HG03175 (cell line): ENCODE data around the gene ARL4A.

Source experiments
- ATAC-seq: cut with Tn5 transposase; IDR thresholded peaks from one replicate; pipeline ENCODE4 v1.9.1; 2021; ENCODE audit warnings: mild to moderate bottlenecking, moderate library complexity; ENCODE audit not compliant: unreplicated experiment

The ARL4A gene

GRCh38 chr7:12695965-12696364 lies 8.5 kb downstream of the ARL4A start:
- no peak for ATAC-seq

DNA sequence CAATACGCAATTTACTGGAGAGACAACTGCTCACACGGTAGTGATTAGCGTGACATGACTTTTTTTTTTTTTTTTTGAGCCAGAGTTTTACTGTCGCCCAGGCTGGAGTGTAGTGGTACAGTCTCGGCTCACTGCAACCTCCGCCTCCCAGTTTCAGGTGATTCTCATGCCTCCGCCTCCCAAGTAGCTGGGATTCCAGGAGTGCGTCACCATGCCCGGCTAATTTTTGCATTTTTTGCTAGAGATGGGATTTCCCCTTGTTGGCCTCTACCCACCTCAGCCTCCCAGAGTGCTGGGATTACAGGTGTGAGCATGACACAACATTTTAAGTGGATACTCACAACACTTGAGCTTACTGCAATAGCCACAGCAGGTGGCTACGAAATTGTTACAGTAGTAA lies 11.9 kb downstream of the ARL4A start:
- no peak for ATAC-seq

DNA sequence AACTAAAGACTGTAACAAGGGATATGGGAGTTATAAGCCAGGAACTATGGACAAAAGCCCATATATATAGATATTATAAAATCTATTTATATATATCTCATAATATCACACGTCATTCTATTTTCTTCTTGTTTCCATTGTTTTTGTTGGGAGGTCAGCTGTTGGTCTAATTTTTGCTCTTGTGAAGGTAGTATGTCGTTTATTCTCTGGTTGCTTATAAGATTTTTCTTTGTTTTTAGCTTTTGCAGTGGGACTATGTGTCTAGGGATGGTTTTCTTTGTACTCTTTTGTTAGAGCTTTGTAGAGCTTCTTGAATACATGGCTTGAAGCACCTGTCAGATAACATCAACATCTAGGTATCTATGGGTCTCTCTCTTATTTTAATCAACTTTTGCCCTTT lies 14.0 kb downstream of the ARL4A start:
- ATAC-seq = no peak

DNA sequence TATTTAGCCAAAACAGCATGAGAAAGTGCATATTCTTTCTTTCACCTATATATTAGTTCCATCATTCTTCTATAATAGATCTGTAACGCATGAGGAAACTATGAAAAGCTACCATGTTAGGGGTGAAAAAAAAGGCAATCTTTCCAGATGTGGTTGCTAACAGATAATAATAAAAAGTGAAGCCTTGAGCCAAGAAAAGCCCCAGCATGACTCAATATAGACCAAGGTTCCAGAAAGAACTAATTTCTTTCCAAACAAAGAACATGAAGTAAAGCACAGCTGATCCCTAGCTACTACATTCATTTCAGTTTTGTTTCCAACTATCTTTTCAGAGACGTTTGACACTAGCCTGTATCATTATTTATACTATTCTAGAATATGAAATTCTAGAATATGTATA lies 16.4 kb downstream of the ARL4A start:
- ATAC-seq = no peak

DNA sequence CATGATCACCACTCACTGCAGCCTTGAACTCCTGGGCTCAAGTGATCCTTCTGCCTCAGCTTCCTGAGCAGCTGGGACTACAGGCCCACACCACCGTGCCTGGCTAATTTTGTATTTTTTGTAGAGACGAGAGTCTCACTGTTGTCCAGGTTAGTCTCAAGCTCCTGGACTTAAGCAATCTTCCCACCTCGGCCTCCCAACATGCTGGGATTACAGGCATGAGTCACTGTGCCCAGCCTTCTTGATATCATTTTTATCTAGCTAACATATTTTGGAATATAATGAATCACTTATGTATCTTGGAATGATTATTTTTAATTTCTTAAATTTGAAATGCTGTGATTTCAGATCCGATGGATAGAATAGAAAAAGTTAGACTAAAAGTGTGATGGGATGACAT lies 18.4 kb downstream of the ARL4A start:
- no peak for ATAC-seq

GRCh38 chr7:12706900-12707536 lies 19.6 kb downstream of the ARL4A start:
- ATAC-seq = no peak

GRCh38 chr7:12708314-12708713 lies 20.9 kb downstream of the ARL4A start:
- ATAC-seq = no peak

GRCh38 chr7:12709726-12710502 lies 22.5 kb downstream of the ARL4A start:
- ATAC-seq = no peak

- ATAC-seq = no peak
These were observed 23.7 kb downstream of the ARL4A start for GRCh38 chr7:12711124-12711523.

DNA sequence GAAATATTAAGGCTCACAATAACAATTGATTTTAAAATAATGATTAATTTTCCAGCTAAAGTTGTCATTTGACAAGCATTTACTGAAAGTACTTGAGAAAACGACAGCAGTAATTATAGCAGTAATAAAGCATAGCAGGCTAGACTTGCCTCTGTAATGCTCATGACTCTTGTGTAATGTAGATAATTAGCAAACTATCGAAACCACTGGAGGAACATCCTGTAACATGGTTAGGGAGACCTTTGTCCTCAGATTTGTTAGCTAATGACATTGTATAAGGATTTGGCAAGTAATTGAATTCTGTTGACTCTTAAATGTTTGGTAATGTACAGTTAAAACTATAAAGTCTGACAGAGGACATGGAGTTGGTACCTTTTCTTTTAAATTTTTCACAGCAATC lies 24.8 kb downstream of the ARL4A start:
- no peak for ATAC-seq

GRCh38 chr7:12713625-12714378 lies 26.4 kb downstream of the ARL4A start:
- no peak for ATAC-seq

DNA sequence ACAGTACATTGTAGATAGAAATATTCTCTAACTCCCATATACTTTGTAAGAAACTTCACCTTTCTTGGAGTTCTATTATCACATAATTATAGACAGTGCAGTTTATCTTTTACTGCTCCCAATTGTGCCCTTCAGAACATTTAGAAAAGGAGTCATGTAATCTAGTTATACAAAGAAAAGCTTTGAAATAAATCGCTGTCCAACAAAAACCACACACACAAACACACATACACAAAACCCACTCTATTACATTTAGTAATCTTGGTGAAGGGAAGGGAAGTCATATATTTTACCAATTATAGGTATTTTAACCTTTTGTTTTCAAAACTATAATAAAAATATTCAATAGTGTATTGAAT lies 26.9 kb downstream of the ARL4A start:
- ATAC-seq = no peak

- no peak for ATAC-seq
These were observed 28.1 kb downstream of the ARL4A start for GRCh38 chr7:12715372-12716133.

GRCh38 chr7:12716134-12716681 lies 28.8 kb downstream of the ARL4A start:
- no peak for ATAC-seq

DNA sequence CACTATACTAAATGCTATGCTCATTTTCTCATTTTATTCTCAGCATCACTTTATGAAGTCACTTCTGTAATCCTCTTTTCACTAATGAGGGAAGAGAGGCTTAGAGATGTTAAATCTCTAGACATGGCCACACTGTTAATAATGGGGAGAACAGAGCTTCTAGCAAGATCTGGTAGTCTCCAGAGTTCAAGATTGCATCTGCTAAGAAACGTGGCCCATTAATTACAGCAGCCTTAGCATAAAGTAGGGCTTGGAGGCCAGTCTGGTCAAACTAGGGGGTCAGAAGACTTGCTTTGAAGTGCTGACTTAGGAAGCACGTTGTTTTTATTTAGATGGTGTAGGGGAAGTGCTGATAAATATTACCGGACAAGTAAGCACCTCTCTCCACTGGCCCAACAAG lies 29.3 kb downstream of the ARL4A start:
- ATAC-seq = no peak

GRCh38 chr7:12719141-12719919 lies 31.9 kb downstream of the ARL4A start:
- ATAC-seq = no peak

- no peak for ATAC-seq
These were observed 32.8 kb downstream of the ARL4A start for GRCh38 chr7:12719981-12720865.

- no peak for ATAC-seq
These were observed 33.9 kb downstream of the ARL4A start for GRCh38 chr7:12721286-12721830.

DNA sequence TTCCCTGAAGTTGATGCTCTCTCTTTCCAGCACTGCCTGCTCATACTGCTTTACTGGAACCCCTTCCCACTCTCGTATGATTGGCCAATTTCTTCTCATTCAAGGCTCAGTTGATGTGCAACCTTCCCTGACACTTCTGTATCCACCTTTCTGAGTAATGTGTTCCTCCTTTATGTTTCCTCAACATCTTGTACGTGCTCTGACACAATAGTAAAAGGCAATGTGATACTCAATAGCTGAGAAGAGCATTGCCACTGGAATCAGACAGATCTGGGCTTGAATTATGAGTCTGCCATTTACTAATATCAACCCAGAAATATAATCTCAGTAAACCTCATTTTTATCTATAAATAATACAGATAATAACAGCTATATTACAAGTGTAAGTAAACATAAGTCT lies 34.7 kb downstream of the ARL4A start:
- no peak for ATAC-seq
